HCT116 (cell line): Measurements from ENCODE around the gene CPSF7. TPM values are rescaled to one million over a fixed set of nuclear protein-coding genes. Genes with fewer than 3 reads are reported as not detected.

Source experiments
- ATAC-seq: fragments of 200-7000 bp; cut with Tn5 transposase; 2 replicates; pipeline ENCODE4 v1.9.1; 2020; ENCODE audit warnings: mild to moderate bottlenecking, moderate library complexity
- BruUV-seq: library from RNA; stranded (reverse); fragments of 400-500 nt; replicated peaks from 2 replicates; lab custom pipeline; 2021; lab: Mats Ljungman, UMichigan
- CTCF ChIA-PET: fragments of 300-600 bp; sonication (Branson Sonifier 250); formaldehyde crosslinking; loops from one replicate; lab custom pipeline; 2021; ENCODE audit warnings: antibody characterized with exemption; lab: Charles Lee
- POLR2A ChIA-PET: fragments of 300-600, 350-600 bp; sonication (Branson Sonifier 250); formaldehyde crosslinking; loops from one replicate; lab custom pipeline; 2021; ENCODE audit warnings: antibody characterized with exemption; lab: Charles Lee
- RAD21 ChIA-PET, 2 experiments: fragments of 300-600 bp; sonication (Branson Sonifier 250); formaldehyde crosslinking; loops; one replicate each; lab custom pipeline; 2023; ENCODE audit warnings: low total read pairs in 2 of 2; ENCODE audit not compliant: uncharacterized antibody in 2 of 2, unreplicated experiment in 2 of 2, low non-redundant PET in 1 of 2; lab: Charles Lee
- DNase-seq: peaks from one replicate; pipeline ENCODE4 v3.0.0-alpha.2; 2010; ENCODE audit warnings: low read depth, low spot score
- H2AFZ ChIP-seq: fragments of 200-600 bp; shearing (Covaris generic), sonication (generic); 2 replicates; pipeline ENCODE4 v1.6.1; 2017; ENCODE audit warnings: low read depth, mixed run types, mixed read lengths, antibody characterized with exemption, low read length; ENCODE audit not compliant: poor library complexity, severe bottlenecking
- H3K27ac ChIP-seq: 2 replicates; pipeline ENCODE4 v1.5.1; 2012; ENCODE audit warnings: low read depth, low read length
- H3K27me3 ChIP-seq: fragments of 200-600 bp; sonication (generic); 2 replicates; pipeline ENCODE4 v1.6.1; 2016; ENCODE audit warnings: mixed run types, low read length, mixed read lengths; ENCODE audit not compliant: insufficient read depth
- H3K36me3 ChIP-seq, 2 experiments: fragments of 200-500 bp in 1 of 2; fragments of 200-600 bp in 1 of 2; sonication (Bioruptor generic) in 1 of 2; sonication (generic) in 1 of 2; 2 replicates each; pipeline versions ENCODE4 v1.5.1 to v1.6.1; 2014 to 2016; ENCODE audit warnings: low read length in 2 of 2, inconsistent platforms in 1 of 2, mixed read lengths in 1 of 2, mixed run types in 1 of 2; ENCODE audit not compliant: insufficient read depth in 2 of 2, control insufficient read depth in 1 of 2
- H3K4me1 ChIP-seq, 2 experiments: fragments of 200-600 bp in 1 of 2; sonication (generic) in 1 of 2; 2 replicates each; pipeline versions ENCODE4 v1.5.1 to v1.6.1; 2012 to 2017; ENCODE audit warnings: low read length in 2 of 2, inconsistent platforms in 1 of 2, mild to moderate bottlenecking in 1 of 2, mixed read lengths in 1 of 2, mixed run types in 1 of 2, moderate library complexity in 1 of 2; ENCODE audit not compliant: insufficient read depth in 2 of 2, control insufficient read depth in 1 of 2
- H3K4me2 ChIP-seq: fragments of 200-600 bp; sonication (generic); 2 replicates; pipeline ENCODE4 v1.6.1; 2017; ENCODE audit warnings: mixed run types, low read length, mixed read lengths
- H3K4me3 ChIP-seq, 2 experiments: fragments of 200-600 bp in 1 of 2; sonication (generic) in 1 of 2; replicated peaks in 1 of 2; 2 replicates each; pipeline ENCODE4 v1.5.1; 2011 to 2016; ENCODE audit warnings: low read length in 2 of 2, control low read depth in 1 of 2, low read depth in 1 of 2, mild to moderate bottlenecking in 1 of 2, mixed read lengths in 1 of 2, mixed run types in 1 of 2
- H3K79me2 ChIP-seq: fragments of 200-600 bp; sonication (generic); 2 replicates; pipeline ENCODE4 v1.6.1; 2017; ENCODE audit warnings: mild to moderate bottlenecking, mixed run types, low read length, moderate library complexity, mixed read lengths; ENCODE audit not compliant: insufficient read depth
- H3K9ac ChIP-seq: fragments of 200-600 bp; sonication (generic); 2 replicates; pipeline ENCODE4 v1.6.1; 2016; ENCODE audit warnings: low read length, mixed read lengths
- H3K9me2 ChIP-seq: fragments of 200-600 bp; sonication (generic), shearing (Covaris generic); 2 replicates; pipeline ENCODE4 v1.6.1; 2017; ENCODE audit warnings: mixed run types, mild to moderate bottlenecking, moderate library complexity; ENCODE audit not compliant: insufficient read depth
- H3K9me3 ChIP-seq, 2 experiments: fragments of 200-500 bp in 1 of 2; fragments of 200-600 bp in 1 of 2; sonication (Bioruptor generic) in 1 of 2; sonication (generic) in 1 of 2; 2 replicates each; pipeline ENCODE4 v1.6.1; 2014 to 2017; ENCODE audit warnings: low read length in 2 of 2, mixed read lengths in 2 of 2, inconsistent platforms in 1 of 2, low read depth in 1 of 2, mild to moderate bottlenecking in 1 of 2, mixed run types in 1 of 2, moderate library complexity in 1 of 2; ENCODE audit not compliant: control insufficient read depth in 1 of 2, insufficient read depth in 1 of 2
- H4K20me1 ChIP-seq: fragments of 200-600 bp; sonication (generic), shearing (Covaris generic); 2 replicates; pipeline ENCODE4 v1.6.1; 2017; ENCODE audit warnings: mixed run types, mild to moderate bottlenecking, moderate library complexity; ENCODE audit not compliant: insufficient read depth
- CEBPB ChIP-seq: IDR thresholded peaks from 2 replicates; pipeline ENCODE4 v1.6.1; 2012; ENCODE audit warnings: low read depth
- CTCF ChIP-seq, 3 experiments: fragments of 200-600 bp in 1 of 3; sonication (generic) in 1 of 3; IDR thresholded peaks in 2 of 3; conservative IDR thresholded peaks in 1 of 3; 2 replicates each; pipeline ENCODE4 v1.5.1; 2012 to 2017; ENCODE audit warnings: low read depth in 2 of 3, low read length in 2 of 3, antibody characterized with exemption in 1 of 3, borderline replicate concordance in 1 of 3, control low read depth in 1 of 3, mild to moderate bottlenecking in 1 of 3, mixed read lengths in 1 of 3, mixed run types in 1 of 3, moderate library complexity in 1 of 3; ENCODE audit not compliant: insufficient read depth in 1 of 3
- EGR1 ChIP-seq: IDR thresholded peaks from 2 replicates; pipeline ENCODE4 v1.6.1; 2012; ENCODE audit warnings: low read depth
- ELF1 ChIP-seq: IDR thresholded peaks from 2 replicates; pipeline ENCODE4 v1.6.1; 2012; ENCODE audit warnings: low read depth, borderline replicate concordance
- EZH2phosphoT487 ChIP-seq: fragments of 200-600 bp; IDR thresholded peaks from 2 replicates; pipeline ENCODE4 v1.6.1; 2018; ENCODE audit warnings: antibody characterized with exemption, borderline replicate concordance
- JUND ChIP-seq: IDR thresholded peaks from 2 replicates; pipeline ENCODE4 v1.6.1; 2012
- SP1 ChIP-seq: IDR thresholded peaks from 2 replicates; pipeline ENCODE4 v1.6.1; 2012; ENCODE audit warnings: low read depth
- SRF ChIP-seq: IDR thresholded peaks from 2 replicates; pipeline ENCODE4 v1.6.1; 2012; ENCODE audit warnings: low read depth
- TCF7L2 ChIP-seq: IDR thresholded peaks from 2 replicates; pipeline ENCODE4 v1.7.0; 2011; ENCODE audit warnings: borderline replicate concordance, inconsistent platforms; ENCODE audit not compliant: insufficient read depth, insufficient read length; ENCODE audit errors: extremely low read depth
- ZFX ChIP-seq: fragments of 450-650 bp; IDR thresholded peaks from 2 replicates; pipeline ENCODE4 v1.6.1; 2017
- intact Hi-C: fragments of 100-400 bp; cut with micrococcal nuclease; formaldehyde crosslinking; loops from 2 replicates; pipeline ENCODE4 v1.10.0; 2022
- total RNA-seq: library from RNA; stranded (reverse); gene quantifications from one replicate; pipeline ENCODE4 v1.2.1, GENCODE V29; 2021; ENCODE audit not compliant: unreplicated experiment
- TF ChIP-seq, protein P1 (sequence below): IDR thresholded peaks from 2 replicates; pipeline ENCODE4 v1.6.1; 2011; ENCODE audit warnings: mild to moderate bottlenecking, low read length, moderate library complexity; ENCODE audit not compliant: insufficient replicate concordance; ENCODE audit errors: extremely low read depth

Gene CPSF7
- total RNA-seq, 1 experiment from 2014 or later, result 110 TPM

DNA sequence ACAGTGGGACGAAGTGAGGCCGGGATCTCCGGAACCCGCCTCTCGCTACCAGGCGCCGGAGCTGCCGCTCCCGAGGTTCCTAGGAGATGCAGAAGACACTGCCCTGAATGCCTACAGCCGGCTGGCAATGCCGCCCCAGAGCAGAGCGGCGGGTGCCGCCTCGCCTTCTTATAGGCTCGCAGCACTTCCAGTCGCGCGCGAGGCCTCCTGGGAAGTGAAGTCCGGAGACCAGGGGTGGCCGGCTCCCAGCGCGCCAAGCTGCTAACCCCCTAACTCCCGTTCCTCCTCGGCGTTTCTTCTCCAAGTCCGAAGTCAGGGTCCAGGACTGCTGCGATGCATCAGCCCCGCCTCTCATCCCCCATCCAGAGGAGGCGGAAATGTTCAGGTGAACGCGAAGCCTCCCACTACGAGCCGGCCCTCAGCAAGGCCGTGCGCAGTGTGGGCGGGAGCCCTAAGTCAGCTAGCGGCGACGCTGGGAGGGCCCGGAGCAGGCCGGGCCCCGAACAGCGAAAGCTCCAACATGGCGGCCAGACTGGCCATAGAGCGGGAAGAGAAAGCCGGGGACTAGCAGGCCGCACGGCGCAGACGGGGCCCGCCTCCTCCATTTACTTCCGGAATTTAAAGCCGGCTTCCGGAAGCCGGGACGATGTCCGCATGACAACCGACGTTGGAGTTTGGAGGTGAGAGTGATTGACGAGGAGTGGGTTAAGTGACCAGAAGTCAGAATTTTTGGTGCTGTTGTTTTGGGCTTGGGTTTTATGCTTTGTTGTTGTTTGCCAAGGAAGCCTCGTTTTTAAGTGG is 67.8 kb downstream of the CPSF7 start, which contains the start of the genes CYB561A3 and TMEM138 (continued):
- TF ChIP-seq ZFX (peak; percentile 96), EGR1 (peak; percentile 86), TCF7L2 (no peak), EZH2phosphoT487 (no peak), SP1 (peak; percentile 51; the same call in 1 of the 2 replicates)

DNA sequence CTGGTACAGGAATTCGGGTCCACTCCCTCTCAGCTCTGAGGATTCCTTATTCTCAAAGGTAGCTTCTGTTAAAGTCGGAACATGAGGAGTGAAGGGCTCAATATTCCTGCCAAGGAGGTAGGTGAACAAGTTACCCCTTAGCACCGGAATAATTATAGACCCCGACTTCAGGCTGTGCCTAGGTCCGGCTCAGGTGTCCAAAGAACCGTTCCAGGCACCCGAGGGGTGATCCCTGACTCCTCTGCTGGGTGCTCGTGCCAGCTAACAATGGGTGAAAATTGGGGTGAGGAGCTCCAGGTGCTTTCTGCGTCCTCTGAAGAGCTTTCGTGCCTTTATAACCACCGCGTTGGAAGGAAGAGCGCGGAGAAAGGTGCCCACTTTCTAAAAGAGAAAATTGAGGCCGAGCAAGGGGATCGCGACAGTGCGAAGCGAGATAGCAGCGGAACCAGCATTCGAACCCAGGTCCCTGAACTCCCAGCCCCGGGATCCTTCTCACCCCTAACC is 68.5 kb downstream of the CPSF7 start:
- DNase-seq (no peak), ATAC-seq (peak; percentile 3; the same call in 1 of the 2 replicates)
- BruUV-seq, result TSS peak; percentile 75
- Histone ChIP-seq H3K4me1 (peaks cover 0 to 22% of the 10 kb centered on the region in 2 experiments; a peak in 2 of 4 replicates), H3K27ac (peak overlapping the region; percentile 97), H3K4me2 (peak overlapping the region; percentile 94), H3K79me2 (peaks cover 35% of the 10 kb centered on the region), H3K9ac (peak overlapping the region; percentile 85), H3K4me3 (peak overlapping the region; percentile 89 to 93), H3K36me3 (peaks cover 9 to 22% of the 10 kb centered on the region in 2 experiments), H3K9me3 (no peaks in the 10 kb centered on the region), H3K27me3 (no peaks in the 10 kb centered on the region), H2AFZ (peak overlapping the region; percentile 37), H3K9me2 (no peaks in the 10 kb centered on the region), H4K20me1 (no peaks in the 10 kb centered on the region)
- CTCF ChIA-PET, result interaction anchor here (0.6 to 2.9 kb wide), 5 partner anchors 24 to 85 kb away, joined by 3 to 25 read pairs (median 4); no protein-coding TSS in a partner anchor
- intact Hi-C loops, result no loop called here
- TF ChIP-seq SRF (no peak), EGR1 (no peak), CEBPB (no peak), JUND (no peak), ELF1 (no peak), CTCF (IDR thresholded peaks at IDR 0.05 in 2 of 3, conservative IDR thresholded peaks at IDR 0.05 in 1 of 3; ENCODE audit: borderline replicate concordance in 1 of 3, insufficient read depth in 1 of 3, low read depth in 2 of 3, low read length in 2 of 3) (no peak)
- TF ChIP-seq, protein P1, sequence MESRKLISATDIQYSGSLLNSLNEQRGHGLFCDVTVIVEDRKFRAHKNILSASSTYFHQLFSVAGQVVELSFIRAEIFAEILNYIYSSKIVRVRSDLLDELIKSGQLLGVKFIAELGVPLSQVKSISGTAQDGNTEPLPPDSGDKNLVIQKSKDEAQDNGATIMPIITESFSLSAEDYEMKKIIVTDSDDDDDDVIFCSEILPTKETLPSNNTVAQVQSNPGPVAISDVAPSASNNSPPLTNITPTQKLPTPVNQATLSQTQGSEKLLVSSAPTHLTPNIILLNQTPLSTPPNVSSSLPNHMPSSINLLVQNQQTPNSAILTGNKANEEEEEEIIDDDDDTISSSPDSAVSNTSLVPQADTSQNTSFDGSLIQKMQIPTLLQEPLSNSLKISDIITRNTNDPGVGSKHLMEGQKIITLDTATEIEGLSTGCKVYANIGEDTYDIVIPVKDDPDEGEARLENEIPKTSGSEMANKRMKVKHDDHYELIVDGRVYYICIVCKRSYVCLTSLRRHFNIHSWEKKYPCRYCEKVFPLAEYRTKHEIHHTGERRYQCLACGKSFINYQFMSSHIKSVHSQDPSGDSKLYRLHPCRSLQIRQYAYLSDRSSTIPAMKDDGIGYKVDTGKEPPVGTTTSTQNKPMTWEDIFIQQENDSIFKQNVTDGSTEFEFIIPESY, result no peak
- POLR2A ChIA-PET, result interaction anchor here (0.8 to 5.0 kb wide), 14 partner anchors 10 to 447 kb away, joined by 3 to 45 read pairs (median 6); partner anchors contain the start of genes CPSF7, DDB1, SDHAF2 and TKFC
- RAD21 ChIA-PET, result no interaction called here
